IMR-90 (cell line): Measurements from ENCODE around the gene HERPUD1.

Source experiments
- BHLHE40 ChIP-seq: fragments of 150-350 bp; IDR thresholded peaks from 2 replicates; pipeline ENCODE4 v1.6.1; 2016; ENCODE audit warnings: mild to moderate bottlenecking, low read depth, low read length
- CEBPB ChIP-seq: IDR thresholded peaks from 2 replicates; pipeline ENCODE4 v1.6.1; 2012; ENCODE audit warnings: low read depth, low read length, improper control_type of control experiment
- CHD1 ChIP-seq: IDR thresholded peaks from 2 replicates; pipeline ENCODE4 v1.6.1; 2012; ENCODE audit warnings: low read depth, low read length, improper control_type of control experiment
- MAFK ChIP-seq: IDR thresholded peaks from 2 replicates; pipeline ENCODE4 v1.6.1; 2012; ENCODE audit warnings: low read depth, low read length, improper control_type of control experiment
- POLR2A ChIP-seq: IDR thresholded peaks from 2 replicates; pipeline ENCODE4 v1.6.1; 2012; ENCODE audit warnings: mild to moderate bottlenecking, low read depth, low read length
- RCOR1 ChIP-seq: IDR thresholded peaks from 2 replicates; pipeline ENCODE4 v1.6.1; 2012; ENCODE audit warnings: mild to moderate bottlenecking, low read length, improper control_type of control experiment; ENCODE audit not compliant: insufficient replicate concordance
- RFX5 ChIP-seq: IDR thresholded peaks from 2 replicates; pipeline ENCODE4 v1.8.0; 2012; ENCODE audit warnings: low read depth, mild to moderate bottlenecking, low read length, moderate library complexity
- SMC3 ChIP-seq: fragments of 150-350 bp; IDR thresholded peaks from 2 replicates; pipeline ENCODE4 v1.6.1; 2016; ENCODE audit warnings: low read depth, mild to moderate bottlenecking, antibody characterized with exemption, low read length, moderate library complexity
- TF ChIP-seq, protein P1 (sequence below): conservative IDR thresholded peaks from 2 replicates; pipeline ENCODE4 v1.5.1; 2012; ENCODE audit warnings: mild to moderate bottlenecking, low read depth, low read length, improper control_type of control experiment
- TF ChIP-seq, protein P2 (sequence below): fragments of 150-350 bp; IDR thresholded peaks from 2 replicates; pipeline ENCODE4 v1.6.1; 2016; ENCODE audit warnings: low read depth, mild to moderate bottlenecking, low read length, moderate library complexity, borderline replicate concordance

DNA sequence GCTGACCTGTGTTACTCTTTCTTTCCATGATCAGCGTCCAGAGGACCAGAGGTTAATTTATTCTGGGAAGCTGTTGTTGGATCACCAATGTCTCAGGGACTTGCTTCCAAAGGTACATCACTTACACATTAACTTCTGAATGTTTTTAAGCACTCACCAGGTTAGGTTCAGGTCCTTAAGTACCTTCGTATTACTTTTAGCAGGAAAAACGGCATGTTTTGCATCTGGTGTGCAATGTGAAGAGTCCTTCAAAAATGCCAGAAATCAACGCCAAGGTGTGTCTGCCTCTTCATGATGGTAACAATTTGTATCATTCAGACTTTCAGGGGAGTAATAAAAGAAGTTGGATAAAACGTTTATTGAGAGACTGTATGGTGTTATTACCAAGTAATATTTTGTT lies 3.3 kb downstream of the HERPUD1 start:
- TF ChIP-seq, protein P1, sequence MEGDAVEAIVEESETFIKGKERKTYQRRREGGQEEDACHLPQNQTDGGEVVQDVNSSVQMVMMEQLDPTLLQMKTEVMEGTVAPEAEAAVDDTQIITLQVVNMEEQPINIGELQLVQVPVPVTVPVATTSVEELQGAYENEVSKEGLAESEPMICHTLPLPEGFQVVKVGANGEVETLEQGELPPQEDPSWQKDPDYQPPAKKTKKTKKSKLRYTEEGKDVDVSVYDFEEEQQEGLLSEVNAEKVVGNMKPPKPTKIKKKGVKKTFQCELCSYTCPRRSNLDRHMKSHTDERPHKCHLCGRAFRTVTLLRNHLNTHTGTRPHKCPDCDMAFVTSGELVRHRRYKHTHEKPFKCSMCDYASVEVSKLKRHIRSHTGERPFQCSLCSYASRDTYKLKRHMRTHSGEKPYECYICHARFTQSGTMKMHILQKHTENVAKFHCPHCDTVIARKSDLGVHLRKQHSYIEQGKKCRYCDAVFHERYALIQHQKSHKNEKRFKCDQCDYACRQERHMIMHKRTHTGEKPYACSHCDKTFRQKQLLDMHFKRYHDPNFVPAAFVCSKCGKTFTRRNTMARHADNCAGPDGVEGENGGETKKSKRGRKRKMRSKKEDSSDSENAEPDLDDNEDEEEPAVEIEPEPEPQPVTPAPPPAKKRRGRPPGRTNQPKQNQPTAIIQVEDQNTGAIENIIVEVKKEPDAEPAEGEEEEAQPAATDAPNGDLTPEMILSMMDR: no peak
- TF ChIP-seq MAFK (no peak), BHLHE40 (no peak), POLR2A (no peak), RCOR1 (no peak), CEBPB (no peak), SMC3 (no peak), RFX5 (no peak), CHD1 (no peak)
- TF ChIP-seq, protein P2, sequence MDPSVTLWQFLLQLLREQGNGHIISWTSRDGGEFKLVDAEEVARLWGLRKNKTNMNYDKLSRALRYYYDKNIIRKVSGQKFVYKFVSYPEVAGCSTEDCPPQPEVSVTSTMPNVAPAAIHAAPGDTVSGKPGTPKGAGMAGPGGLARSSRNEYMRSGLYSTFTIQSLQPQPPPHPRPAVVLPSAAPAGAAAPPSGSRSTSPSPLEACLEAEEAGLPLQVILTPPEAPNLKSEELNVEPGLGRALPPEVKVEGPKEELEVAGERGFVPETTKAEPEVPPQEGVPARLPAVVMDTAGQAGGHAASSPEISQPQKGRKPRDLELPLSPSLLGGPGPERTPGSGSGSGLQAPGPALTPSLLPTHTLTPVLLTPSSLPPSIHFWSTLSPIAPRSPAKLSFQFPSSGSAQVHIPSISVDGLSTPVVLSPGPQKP: no peak
